H1 (cell line): ENCODE results near the gene MRPS26.

Experiments used
- EP300 ChIP-seq, 2 experiments: IDR thresholded peaks; 1 replicate in 1 of 2; 2 replicates in 1 of 2; pipeline ENCODE4 v1.6.1; 2011 to 2012; ENCODE audit warnings: low read depth in 2 of 2, low read length in 2 of 2, mild to moderate bottlenecking in 2 of 2, borderline replicate concordance in 1 of 2, inconsistent platforms in 1 of 2, moderate library complexity in 1 of 2
- EZH2 ChIP-seq: fragments of 200-600 bp; sonication (generic); IDR thresholded peaks from 2 replicates; pipeline ENCODE4 v1.7.1; 2012; ENCODE audit warnings: low read depth, mild to moderate bottlenecking, moderate library complexity, low read length, inconsistent platforms; ENCODE audit not compliant: severe bottlenecking
- POLR2AphosphoS5 ChIP-seq: IDR thresholded peaks from 2 replicates; pipeline ENCODE4 v1.6.1; 2011; ENCODE audit warnings: low read depth, low read length
- TAF1 ChIP-seq: IDR thresholded peaks from 2 replicates; pipeline ENCODE4 v1.6.1; 2011; ENCODE audit warnings: mild to moderate bottlenecking, low read depth, low read length
- TF ChIP-seq, protein P1 (sequence below), 3 experiments: IDR thresholded peaks; 1 replicate in 2 of 3; 2 replicates in 1 of 3; pipeline versions ENCODE4 v1.5.1 to v1.6.1; 2011; ENCODE audit warnings: low read length in 3 of 3, mild to moderate bottlenecking in 3 of 3, inconsistent platforms in 2 of 3, low read depth in 1 of 3, moderate library complexity in 1 of 3; ENCODE audit not compliant: insufficient read depth in 1 of 3; ENCODE audit errors: control extremely low read depth in 1 of 3

DNA sequence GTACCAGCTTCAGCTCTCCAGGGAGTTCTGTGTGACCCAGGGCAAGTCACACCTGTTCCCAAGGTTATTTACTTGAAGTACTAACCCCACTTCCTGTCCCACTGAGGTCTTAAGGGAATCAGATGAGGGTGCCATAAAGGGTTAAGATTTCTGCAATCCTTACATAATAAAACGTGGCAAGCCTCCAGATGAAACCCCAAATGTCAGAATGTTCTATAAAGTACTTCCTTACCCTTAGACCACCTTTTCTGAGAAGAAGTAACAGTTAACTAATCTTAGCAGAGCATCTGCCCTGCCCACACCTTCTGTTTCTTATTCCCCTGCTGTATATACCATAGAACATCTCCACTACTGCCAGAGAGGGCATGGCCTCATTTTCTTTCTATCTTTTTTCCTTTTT is 44.7 kb downstream of the MRPS26 start:
- no peak for TF ChIP-seq EZH2
- TF ChIP-seq POLR2AphosphoS5 = no peak
- no peak for TF ChIP-seq TAF1
- TF ChIP-seq, protein P1, sequence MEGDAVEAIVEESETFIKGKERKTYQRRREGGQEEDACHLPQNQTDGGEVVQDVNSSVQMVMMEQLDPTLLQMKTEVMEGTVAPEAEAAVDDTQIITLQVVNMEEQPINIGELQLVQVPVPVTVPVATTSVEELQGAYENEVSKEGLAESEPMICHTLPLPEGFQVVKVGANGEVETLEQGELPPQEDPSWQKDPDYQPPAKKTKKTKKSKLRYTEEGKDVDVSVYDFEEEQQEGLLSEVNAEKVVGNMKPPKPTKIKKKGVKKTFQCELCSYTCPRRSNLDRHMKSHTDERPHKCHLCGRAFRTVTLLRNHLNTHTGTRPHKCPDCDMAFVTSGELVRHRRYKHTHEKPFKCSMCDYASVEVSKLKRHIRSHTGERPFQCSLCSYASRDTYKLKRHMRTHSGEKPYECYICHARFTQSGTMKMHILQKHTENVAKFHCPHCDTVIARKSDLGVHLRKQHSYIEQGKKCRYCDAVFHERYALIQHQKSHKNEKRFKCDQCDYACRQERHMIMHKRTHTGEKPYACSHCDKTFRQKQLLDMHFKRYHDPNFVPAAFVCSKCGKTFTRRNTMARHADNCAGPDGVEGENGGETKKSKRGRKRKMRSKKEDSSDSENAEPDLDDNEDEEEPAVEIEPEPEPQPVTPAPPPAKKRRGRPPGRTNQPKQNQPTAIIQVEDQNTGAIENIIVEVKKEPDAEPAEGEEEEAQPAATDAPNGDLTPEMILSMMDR (IDR thresholded peaks at IDR 0.05; ENCODE audit: control extremely low read depth in 1 of 3, insufficient read depth in 1 of 3, low read depth in 1 of 3, low read length in 3 of 3) = no peak
- TF ChIP-seq EP300 (IDR thresholded peaks at IDR 0.05; ENCODE audit: borderline replicate concordance in 1 of 2, low read depth in 2 of 2, low read length in 2 of 2) = no peak
